Measurements from ENCODE around the gene EZH1.

Gene EZH1

GRCh38 chr17:42702446-42702845 is 42.4 kb downstream of the EZH1 start:
- H3K36me3 ChIP-seq (ENCODE audit: insufficient read depth, low read depth, low read length): peaks cover 72% of the 10 kb centered on the region
- no peak overlapping the region for H3K4me3 ChIP-seq (ENCODE audit: low read length)
- H3K27ac ChIP-seq (ENCODE audit: low read length): no peak overlapping the region
- H3K4me1 ChIP-seq (ENCODE audit: insufficient read depth, low read length): no peaks in the 10 kb centered on the region
- no peaks in the 10 kb centered on the region for H3K9me3 ChIP-seq (ENCODE audit: insufficient read depth, low read depth, low read length)
- H3K27me3 ChIP-seq (ENCODE audit: insufficient read depth, low read length): no peaks in the 10 kb centered on the region
- H3K9ac ChIP-seq (ENCODE audit: low read depth, low read length): no peak overlapping the region

DNA sequence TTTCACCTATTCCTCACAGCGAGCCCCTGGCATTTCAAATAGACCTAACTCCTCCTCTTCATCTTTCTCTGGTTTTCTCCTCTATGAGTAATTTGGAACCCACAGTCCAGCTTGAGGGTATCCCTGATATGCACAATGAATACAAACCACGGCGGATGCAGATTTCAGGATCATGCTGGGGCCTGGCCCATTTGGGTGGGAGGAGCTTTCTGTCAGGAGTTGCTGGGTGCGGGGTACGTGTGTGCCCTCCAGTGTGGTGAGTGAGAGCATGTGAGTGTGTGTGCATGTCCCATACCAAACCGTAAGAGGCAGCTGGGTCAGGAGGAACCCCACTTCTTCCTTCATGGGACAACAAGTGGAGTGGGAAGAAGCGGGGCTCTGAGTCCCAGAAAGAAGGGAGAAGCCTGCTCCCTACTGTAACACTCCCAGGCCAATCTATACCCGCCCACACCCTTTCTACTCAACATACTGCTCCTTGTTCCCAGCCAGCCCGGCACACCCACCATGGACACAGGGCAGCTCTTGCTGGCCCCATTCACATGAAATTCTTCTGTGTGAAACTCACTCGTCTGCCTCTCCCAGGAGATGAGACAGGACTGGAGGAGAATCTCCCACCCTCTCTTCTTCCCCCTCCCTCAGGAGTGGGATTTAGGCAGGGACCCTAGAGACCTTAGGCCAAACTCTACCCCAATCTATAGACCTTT is 44.1 kb downstream of the EZH1 start:
- Histone ChIP-seq H3K9ac (ENCODE audit: low read depth, low read length) (no peak overlapping the region), H3K4me3 (ENCODE audit: low read length) (no peak overlapping the region)

GRCh38 chr17:42699415-42699740 is 45.5 kb downstream of the EZH1 start:
- no peaks in the 10 kb centered on the region for H3K4me1 ChIP-seq (ENCODE audit: insufficient read depth, low read length)
- H3K27ac ChIP-seq (ENCODE audit: low read length): no peak overlapping the region
- H3K9me3 ChIP-seq (ENCODE audit: insufficient read depth, low read depth, low read length): no peaks in the 10 kb centered on the region
- no peaks in the 10 kb centered on the region for H3K27me3 ChIP-seq (ENCODE audit: insufficient read depth, low read length)
- no peak overlapping the region for H3K9ac ChIP-seq (ENCODE audit: low read depth, low read length)
- no peak overlapping the region for H3K4me3 ChIP-seq (ENCODE audit: low read length)
- H3K36me3 ChIP-seq (ENCODE audit: insufficient read depth, low read depth, low read length): peaks cover 53% of the 10 kb centered on the region

More for the DNA sequence above, 44.1 kb downstream of the EZH1 start:
- no peaks in the 10 kb centered on the region for H3K27me3 ChIP-seq (ENCODE audit: insufficient read depth, low read length)
- no peaks in the 10 kb centered on the region for H3K4me1 ChIP-seq (ENCODE audit: insufficient read depth, low read length)
- H3K36me3 ChIP-seq (ENCODE audit: insufficient read depth, low read depth, low read length): peaks cover 65% of the 10 kb centered on the region
- H3K27ac ChIP-seq (ENCODE audit: low read length): no peak overlapping the region
- H3K9me3 ChIP-seq (ENCODE audit: insufficient read depth, low read depth, low read length): no peaks in the 10 kb centered on the region

GRCh38 chr17:42698736-42699414 is 46.0 kb downstream of the EZH1 start:
- Histone ChIP-seq H3K9me3 (ENCODE audit: insufficient read depth, low read depth, low read length) (no peaks in the 10 kb centered on the region), H3K27ac (ENCODE audit: low read length) (no peak overlapping the region), H3K27me3 (ENCODE audit: insufficient read depth, low read length) (no peaks in the 10 kb centered on the region), H3K36me3 (ENCODE audit: insufficient read depth, low read depth, low read length) (peaks cover 49% of the 10 kb centered on the region), H3K9ac (ENCODE audit: low read depth, low read length) (no peak overlapping the region), H3K4me3 (ENCODE audit: low read length) (no peak overlapping the region), H3K4me1 (ENCODE audit: insufficient read depth, low read length) (no peaks in the 10 kb centered on the region)

DNA sequence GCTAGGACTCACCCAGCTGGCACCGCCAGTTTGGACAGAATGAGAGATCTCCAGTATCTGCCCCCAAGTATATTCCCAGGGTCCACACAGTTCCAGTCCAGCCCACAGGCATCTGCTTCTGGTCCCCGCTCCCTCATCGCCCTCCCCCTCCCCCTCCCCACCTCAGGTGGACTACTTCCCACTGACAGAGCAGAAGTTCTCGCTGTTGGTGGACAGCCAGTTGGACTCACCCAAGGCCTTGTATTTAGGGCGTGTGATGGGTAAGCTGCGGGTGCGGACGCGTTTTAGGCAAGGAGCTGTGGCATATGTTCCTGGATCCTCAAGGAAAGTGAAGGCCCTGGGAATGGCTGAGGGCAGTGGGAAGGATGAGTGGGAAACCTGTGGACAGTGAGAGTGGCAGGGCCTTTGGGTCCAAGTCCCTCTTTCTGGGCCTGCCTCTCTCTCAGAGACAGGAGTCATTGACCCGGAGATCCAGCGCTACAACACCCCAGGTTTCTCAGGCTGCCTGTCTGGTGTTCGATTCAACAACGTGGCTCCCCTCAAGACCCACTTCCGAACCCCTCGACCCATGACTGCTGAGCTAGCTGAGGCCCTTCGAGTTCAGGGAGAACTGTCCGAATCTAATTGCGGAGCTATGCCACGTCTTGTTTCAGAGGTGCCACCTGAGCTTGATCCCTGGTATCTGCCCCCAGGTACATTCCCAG is 47.6 kb downstream of the EZH1 start:
- H3K9me3 ChIP-seq (ENCODE audit: insufficient read depth, low read depth, low read length): no peaks in the 10 kb centered on the region
- H3K27ac ChIP-seq (ENCODE audit: low read length): no peak overlapping the region
- H3K27me3 ChIP-seq (ENCODE audit: insufficient read depth, low read length): no peaks in the 10 kb centered on the region
- no peaks in the 10 kb centered on the region for H3K4me1 ChIP-seq (ENCODE audit: insufficient read depth, low read length)
- H3K36me3 ChIP-seq (ENCODE audit: insufficient read depth, low read depth, low read length): peaks cover 38% of the 10 kb centered on the region
- H3K4me3 ChIP-seq (ENCODE audit: low read length): no peak overlapping the region
- H3K9ac ChIP-seq (ENCODE audit: low read depth, low read length): no peak overlapping the region

DNA sequence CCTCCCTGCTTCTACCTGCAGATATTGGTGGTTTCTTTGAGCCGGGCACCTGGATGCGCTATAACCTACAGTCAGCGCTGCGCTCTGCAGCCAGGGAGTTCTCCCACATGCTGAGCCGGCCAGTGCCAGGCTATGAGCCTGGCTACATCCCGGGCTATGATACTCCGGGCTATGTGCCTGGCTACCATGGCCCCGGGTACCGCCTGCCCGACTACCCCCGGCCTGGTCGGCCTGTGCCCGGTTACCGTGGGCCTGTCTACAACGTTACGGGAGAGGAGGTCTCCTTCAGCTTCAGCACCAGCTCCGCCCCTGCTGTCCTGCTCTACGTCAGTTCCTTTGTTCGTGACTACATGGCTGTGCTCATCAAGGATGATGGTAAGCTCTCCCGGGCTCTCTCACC is 49.3 kb downstream of the EZH1 start:
- Histone ChIP-seq H3K9me3 (ENCODE audit: insufficient read depth, low read depth, low read length) (no peaks in the 10 kb centered on the region), H3K4me3 (ENCODE audit: low read length) (no peak overlapping the region), H3K27me3 (ENCODE audit: insufficient read depth, low read length) (no peaks in the 10 kb centered on the region), H3K4me1 (ENCODE audit: insufficient read depth, low read length) (no peaks in the 10 kb centered on the region), H3K9ac (ENCODE audit: low read depth, low read length) (no peak overlapping the region), H3K36me3 (ENCODE audit: insufficient read depth, low read depth, low read length) (peaks cover 24% of the 10 kb centered on the region), H3K27ac (ENCODE audit: low read length) (no peak overlapping the region)

DNA sequence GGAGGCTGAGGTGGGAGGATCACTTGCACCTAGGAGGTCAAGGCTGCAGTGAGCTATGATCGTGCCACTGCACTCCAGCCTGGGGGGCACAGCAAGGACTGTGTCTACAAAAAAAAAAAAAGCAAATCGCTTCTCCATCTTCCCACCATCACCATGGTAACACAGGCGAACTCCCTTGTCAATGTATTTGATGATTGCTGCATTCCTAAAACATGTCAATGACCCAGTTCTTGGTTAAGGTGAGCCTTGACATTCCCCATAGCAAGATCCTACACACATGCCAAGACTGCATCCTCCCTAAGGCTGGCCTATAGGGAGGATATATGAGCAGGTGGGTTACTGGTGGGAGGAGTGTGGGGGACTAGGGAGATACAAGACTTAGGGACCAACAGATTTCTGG is 50.3 kb downstream of the EZH1 start:
- Histone ChIP-seq H3K9me3 (ENCODE audit: insufficient read depth, low read depth, low read length) (no peaks in the 10 kb centered on the region), H3K4me3 (ENCODE audit: low read length) (no peak overlapping the region), H3K9ac (ENCODE audit: low read depth, low read length) (no peak overlapping the region), H3K4me1 (ENCODE audit: insufficient read depth, low read length) (no peaks in the 10 kb centered on the region), H3K36me3 (ENCODE audit: insufficient read depth, low read depth, low read length) (peaks cover 22% of the 10 kb centered on the region; the same call in 1 of the 2 replicates), H3K27ac (ENCODE audit: low read length) (no peak overlapping the region), H3K27me3 (ENCODE audit: insufficient read depth, low read length) (no peaks in the 10 kb centered on the region)

DNA sequence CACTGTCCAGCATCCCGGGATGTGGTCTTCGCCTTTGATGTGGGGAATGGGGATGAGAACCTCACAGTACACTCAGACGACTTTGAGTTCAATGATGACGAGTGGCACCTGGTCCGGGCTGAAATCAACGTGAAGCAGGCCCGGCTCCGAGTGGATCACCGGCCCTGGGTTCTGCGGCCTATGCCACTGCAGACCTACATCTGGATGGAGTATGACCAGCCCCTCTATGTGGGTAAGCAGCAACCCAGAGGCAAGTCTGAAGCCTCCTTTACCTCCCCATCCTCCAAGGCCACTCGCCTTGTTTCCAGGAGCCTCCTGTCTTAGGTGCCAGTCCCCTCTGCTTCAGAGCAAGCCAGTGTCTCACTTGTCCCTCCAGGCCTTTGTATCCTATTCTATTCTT is 52.4 kb downstream of the EZH1 start:
- H3K4me3 ChIP-seq (ENCODE audit: low read length): no peak overlapping the region
- no peak overlapping the region for H3K27ac ChIP-seq (ENCODE audit: low read length)
- no peak overlapping the region for H3K9ac ChIP-seq (ENCODE audit: low read depth, low read length)
- no peaks in the 10 kb centered on the region for H3K27me3 ChIP-seq (ENCODE audit: insufficient read depth, low read length)
- H3K36me3 ChIP-seq (ENCODE audit: insufficient read depth, low read depth, low read length): peaks cover 13% of the 10 kb centered on the region; the same call in 1 of the 2 replicates
- H3K4me1 ChIP-seq (ENCODE audit: insufficient read depth, low read length): no peaks in the 10 kb centered on the region
- no peaks in the 10 kb centered on the region for H3K9me3 ChIP-seq (ENCODE audit: insufficient read depth, low read depth, low read length)

DNA sequence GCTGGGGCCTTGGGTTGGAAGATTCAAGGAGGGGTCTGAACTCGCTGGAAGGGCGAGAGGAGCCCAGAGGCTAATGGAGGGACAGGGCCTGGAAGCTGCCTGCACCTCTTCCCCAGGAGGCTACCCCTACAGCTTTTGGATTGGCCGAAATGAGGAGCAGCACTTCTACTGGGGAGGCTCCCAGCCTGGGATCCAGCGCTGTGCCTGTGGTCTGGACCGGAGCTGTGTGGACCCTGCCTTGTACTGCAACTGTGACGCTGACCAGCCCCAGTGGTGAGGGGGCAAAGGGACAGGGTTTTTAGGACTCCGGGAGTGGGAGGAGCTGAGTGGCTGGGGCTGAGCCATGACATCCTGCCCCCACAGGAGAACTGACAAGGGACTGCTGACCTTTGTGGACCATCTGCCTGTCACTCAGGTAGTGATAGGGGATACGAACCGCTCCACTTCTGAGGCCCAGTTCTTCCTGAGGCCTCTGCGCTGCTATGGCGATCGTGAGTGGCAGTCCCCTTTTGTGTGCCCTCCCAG is 53.8 kb downstream of the EZH1 start:
- Histone ChIP-seq H3K27ac (ENCODE audit: low read length) (no peak overlapping the region), H3K36me3 (ENCODE audit: insufficient read depth, low read depth, low read length) (peaks cover 6% of the 10 kb centered on the region; the same call in 1 of the 2 replicates), H3K9me3 (ENCODE audit: insufficient read depth, low read depth, low read length) (no peaks in the 10 kb centered on the region), H3K4me1 (ENCODE audit: insufficient read depth, low read length) (no peaks in the 10 kb centered on the region), H3K4me3 (ENCODE audit: low read length) (no peak overlapping the region), H3K9ac (ENCODE audit: low read depth, low read length) (no peak overlapping the region), H3K27me3 (ENCODE audit: insufficient read depth, low read length) (no peaks in the 10 kb centered on the region)

- Histone ChIP-seq H3K9ac (ENCODE audit: low read depth, low read length) (no peak overlapping the region), H3K9me3 (ENCODE audit: insufficient read depth, low read depth, low read length) (no peaks in the 10 kb centered on the region), H3K4me3 (ENCODE audit: low read length) (no peak overlapping the region), H3K27me3 (ENCODE audit: insufficient read depth, low read length) (peaks cover 4% of the 10 kb centered on the region; the same call in 1 of the 2 replicates), H3K4me1 (ENCODE audit: insufficient read depth, low read length) (no peaks in the 10 kb centered on the region), H3K36me3 (ENCODE audit: insufficient read depth, low read depth, low read length) (peaks cover 4% of the 10 kb centered on the region; the same call in 1 of the 2 replicates), H3K27ac (ENCODE audit: low read length) (no peak overlapping the region)
Measured at GRCh38 chr17:42690596-42690995, 54.2 kb downstream of the EZH1 start.

GRCh38 chr17:42687707-42688320 is 57.0 kb downstream of the EZH1 start:
- Histone ChIP-seq H3K36me3 (ENCODE audit: insufficient read depth, low read depth, low read length) (no peaks in the 10 kb centered on the region), H3K9me3 (ENCODE audit: insufficient read depth, low read depth, low read length) (no peaks in the 10 kb centered on the region), H3K27ac (ENCODE audit: low read length) (no peak overlapping the region), H3K9ac (ENCODE audit: low read depth, low read length) (no peak overlapping the region), H3K4me1 (ENCODE audit: insufficient read depth, low read length) (peaks cover 5% of the 10 kb centered on the region; the same call in 1 of the 2 replicates), H3K4me3 (ENCODE audit: low read length) (no peak overlapping the region), H3K27me3 (ENCODE audit: insufficient read depth, low read length) (peaks cover 30% of the 10 kb centered on the region)

Measured in iPS-20b (cell line).